Endothelial cell of umbilical vein (primary cell): ENCODE measurements around the gene CYP4V2. TPM values are rescaled to one million over a fixed set of nuclear protein-coding genes. Genes with fewer than 3 reads are reported as not detected.

ENCODE experiments used
- BruUV-seq: library from RNA; stranded (reverse); fragments of 400-500 nt; replicated peaks from 2 replicates; lab custom pipeline; 2021; lab: Mats Ljungman, UMichigan
- CTCF ChIA-PET: fragments of 300-600, 350-600 bp; sonication (Branson Sonifier 250); formaldehyde crosslinking; loops from one replicate; lab custom pipeline; 2021; ENCODE audit warnings: antibody characterized with exemption, inconsistent platforms; lab: Charles Lee
- POLR2A ChIA-PET: fragments of 300-600, 350-600 bp; sonication (Branson Sonifier 250); formaldehyde crosslinking; loops from one replicate; lab custom pipeline; 2021; ENCODE audit warnings: antibody characterized with exemption, inconsistent platforms; lab: Charles Lee
- DNase-seq: peaks from one replicate; pipeline ENCODE4 v3.0.0-alpha.2; 2011; ENCODE audit warnings: low read depth, low spot score
- FAIRE-seq: peaks from 2 replicates; lab custom pipeline; 2011; peaks lifted over from hg19 to GRCh38; lab: Jason Lieb, UNC
- H2AFZ ChIP-seq: 2 replicates; pipeline ENCODE4 v1.6.0; 2012; ENCODE audit warnings: low read depth, low read length, control low read depth, inconsistent platforms
- H3K27ac ChIP-seq: 2 replicates; pipeline ENCODE4 v1.5.1; 2011; ENCODE audit warnings: low read depth, mild to moderate bottlenecking, control low read depth, low read length, moderate library complexity; ENCODE audit not compliant: insufficient read depth
- H3K27me3 ChIP-seq, 2 experiments: 2 replicates each; pipeline versions ENCODE4 v1.6.0 to v1.6.1; 2011; ENCODE audit warnings: low read length in 2 of 2, mixed read lengths in 1 of 2; ENCODE audit not compliant: control insufficient read depth in 2 of 2, insufficient read depth in 2 of 2
- H3K36me3 ChIP-seq, 2 experiments: 2 replicates in 1 of 2; 3 replicates in 1 of 2; pipeline ENCODE4 v1.5.1; 2011; ENCODE audit warnings: low read length in 2 of 2, mild to moderate bottlenecking in 1 of 2, moderate library complexity in 1 of 2; ENCODE audit not compliant: control insufficient read depth in 2 of 2, insufficient read depth in 2 of 2; ENCODE audit errors: extremely low read depth in 1 of 2
- H3K4me1 ChIP-seq: 3 replicates; pipeline ENCODE4 v1.5.1; 2011; ENCODE audit warnings: mild to moderate bottlenecking, low read length; ENCODE audit not compliant: control insufficient read depth, insufficient read depth; ENCODE audit errors: extremely low read depth
- H3K4me2 ChIP-seq: 2 replicates; pipeline ENCODE4 v1.6.1; 2011; ENCODE audit warnings: low read length, control low read depth, mixed read lengths; ENCODE audit not compliant: insufficient read depth
- H3K4me3 ChIP-seq, 3 experiments: fragments of 200-600 bp in 1 of 3; sonication (generic), shearing (Covaris generic) in 1 of 3; replicated peaks in 1 of 3; 2 replicates each; pipeline ENCODE4 v1.5.1; 2011 to 2016; ENCODE audit warnings: control low read depth in 3 of 3, low read length in 3 of 3, mild to moderate bottlenecking in 2 of 3, inconsistent platforms in 1 of 3, low read depth in 1 of 3, moderate library complexity in 1 of 3; ENCODE audit not compliant: insufficient read depth in 1 of 3
- H3K79me2 ChIP-seq: 2 replicates; pipeline ENCODE4 v1.6.0; 2012; ENCODE audit warnings: low read length, inconsistent platforms; ENCODE audit not compliant: control insufficient read depth, insufficient read depth
- H3K9ac ChIP-seq: replicated peaks from 2 replicates; pipeline ENCODE3; 2011; ENCODE audit warnings: low read length, control low read depth; ENCODE audit not compliant: insufficient read depth; ENCODE audit errors: extremely low read depth
- H3K9me1 ChIP-seq: replicated peaks from 3 replicates; pipeline ENCODE4 v1.6.0; 2011; ENCODE audit warnings: mild to moderate bottlenecking, low read length; ENCODE audit not compliant: control insufficient read depth, insufficient read depth; ENCODE audit errors: extremely low read depth
- H3K9me3 ChIP-seq: replicated peaks from 2 replicates; pipeline ENCODE4 v1.5.1; 2012; ENCODE audit warnings: low read length, inconsistent platforms; ENCODE audit not compliant: control insufficient read depth, insufficient read depth
- H4K20me1 ChIP-seq: replicated peaks from 2 replicates; pipeline ENCODE3; 2011; ENCODE audit warnings: mild to moderate bottlenecking, low read length; ENCODE audit not compliant: control insufficient read depth, insufficient read depth; ENCODE audit errors: extremely low read depth
- CTCF ChIP-seq, 2 donors: IDR thresholded peaks; 1 replicate in 1 of 2; 2 replicates in 1 of 2; pipeline ENCODE4 v1.5.1; 2011; ENCODE audit warnings: low read length in 2 of 2, mild to moderate bottlenecking in 2 of 2, moderate library complexity in 2 of 2, control low read depth in 1 of 2, inconsistent platforms in 1 of 2, low read depth in 1 of 2; ENCODE audit not compliant: insufficient read depth in 1 of 2; ENCODE audit errors: extremely low read depth in 1 of 2
- EZH2 ChIP-seq: IDR thresholded peaks from 2 replicates; pipeline ENCODE4 v1.6.1; 2012; ENCODE audit warnings: borderline replicate concordance, low read depth, mild to moderate bottlenecking, moderate library complexity, low read length, inconsistent platforms; ENCODE audit not compliant: severe bottlenecking
- FOS ChIP-seq: IDR thresholded peaks from 2 replicates; pipeline ENCODE4 v1.6.1; 2011; ENCODE audit warnings: mild to moderate bottlenecking, low read length, moderate library complexity, borderline replicate concordance; ENCODE audit not compliant: insufficient read depth
- GATA2 ChIP-seq: IDR thresholded peaks from 2 replicates; pipeline ENCODE4 v1.7.0; 2011; ENCODE audit warnings: low read depth, mild to moderate bottlenecking, moderate library complexity, mixed read lengths, low read length; ENCODE audit not compliant: insufficient read length, insufficient read depth
- JUN ChIP-seq: IDR thresholded peaks from 2 replicates; pipeline ENCODE4 v1.6.1; 2011; ENCODE audit warnings: borderline replicate concordance, low read depth; ENCODE audit not compliant: insufficient read length, insufficient read depth
- MAX ChIP-seq: IDR thresholded peaks from 2 replicates; pipeline ENCODE4 v1.6.1; 2011; ENCODE audit not compliant: insufficient read depth, insufficient read length
- MYC ChIP-seq: IDR thresholded peaks from one replicate; pipeline ENCODE4 v1.6.1; 2011; ENCODE audit warnings: mild to moderate bottlenecking, low read depth, low read length
- POLR2A ChIP-seq: IDR thresholded peaks from 2 replicates; pipeline ENCODE4 v1.6.1; 2012; ENCODE audit warnings: low read depth, mild to moderate bottlenecking, control low read depth, low read length
- POLR2AphosphoS5 ChIP-seq: IDR thresholded peaks from 2 replicates; pipeline ENCODE4 v1.6.1; 2012; ENCODE audit warnings: low read depth, mild to moderate bottlenecking, control low read depth, low read length, moderate library complexity; ENCODE audit not compliant: insufficient read depth
- dilution Hi-C: fragments of 300-500 bp; cut with MboI; formaldehyde crosslinking; loops from one replicate; pipeline ENCODE4 v1.15.0; 2019; ENCODE audit warnings: low sequenced_read_pairs; ENCODE audit not compliant: extremely low pct_ligation_motif_present
- intact Hi-C: fragments of 100-400 bp; cut with micrococcal nuclease; formaldehyde crosslinking; loops from one replicate; pipeline ENCODE4 v1.10.0; 2022
- polyA plus RNA-seq, 4 experiments: library from polyadenylated mRNA; depleted of rRNA in 3 of 4; stranded (reverse) in 3 of 4; unstranded in 1 of 4; fragments of >200 nt; gene quantifications; 2 replicates each; pipeline versions ENCODE4 v1.2.1 to v1.2.3, GENCODE V29; 2011 to 2012; ENCODE audit warnings: missing spikeins in 1 of 4
- total RNA-seq: library from RNA; stranded (reverse); gene quantifications from 2 replicates; pipeline ENCODE4 v1.2.3, GENCODE V29; 2021

Gene CYP4V2
- total and polyA plus RNA-seq, 2 donors (not counting 3 experiments of a cell fraction or from before 2014, with no cell fraction given) = 0.28 to 1.7 TPM

- Histone ChIP-seq H3K4me3 (no peak overlapping the region), H3K9me3 (no peaks in the 10 kb centered on the region), H3K27ac (no peak overlapping the region), H3K4me1 (no peaks in the 10 kb centered on the region), H3K9ac (no peak overlapping the region), H2AFZ (no peak overlapping the region), H3K27me3 (no peaks in the 10 kb centered on the region), H3K36me3 (no peaks in the 10 kb centered on the region), H3K79me2 (no peaks in the 10 kb centered on the region), H4K20me1 (no peaks in the 10 kb centered on the region), H3K4me2 (no peak overlapping the region), H3K9me1 (no peaks in the 10 kb centered on the region)
- POLR2A ChIA-PET = no interaction called here
- BruUV-seq = no TSS peak
- dilution Hi-C loops = no loop called here
- intact Hi-C loops = no loop called here
- DNase-seq (no peak), FAIRE-seq (no peak)
- CTCF ChIA-PET = interaction anchor here (1.0 to 1.8 kb wide), 3 partner anchors 9 to 132 kb away, joined by 3 to 7 read pairs (median 6); partner anchors contain the start of genes CYP4V2 and TLR3
- TF ChIP-seq POLR2A (no peak), JUN (no peak), POLR2AphosphoS5 (no peak), MYC (no peak), MAX (no peak), FOS (no peak), EZH2 (no peak), GATA2 (no peak), CTCF (IDR thresholded peaks at IDR 0.05; ENCODE audit: extremely low read depth in 1 of 2, insufficient read depth in 1 of 2, low read depth in 1 of 2, low read length in 2 of 2) (no peak)
These were observed 9.6 kb downstream of the CYP4V2 start for GRCh38 chr4:186201010-186201409.
